Smooth muscle cell (in vitro differentiated cells): ENCODE results near the gene HSPBP1. TPM values are rescaled to one million over a fixed set of nuclear protein-coding genes. Genes with fewer than 3 reads are reported as not detected.

Experiments
- DNase-seq: peaks from one replicate; lab custom pipeline; 2025; ENCODE audit not compliant: unreplicated experiment; lab: John Stamatoyannopoulos, UW
- H2AFZ ChIP-seq: fragments of 200-600 bp; sonication (generic); 2 replicates; pipeline ENCODE4 v1.6.0; 2016; ENCODE audit warnings: antibody characterized with exemption, low read depth, mild to moderate bottlenecking
- H3F3A ChIP-seq: fragments of 200-600 bp; sonication (generic); 2 replicates; pipeline ENCODE4 v1.6.0; 2017; ENCODE audit warnings: antibody characterized with exemption, low read depth
- H3K27ac ChIP-seq: fragments of 200-600 bp; sonication (generic); 2 replicates; pipeline ENCODE4 v1.5.1; 2016; ENCODE audit warnings: low read depth, mild to moderate bottlenecking
- H3K27me3 ChIP-seq: fragments of 200-600 bp; sonication (generic); 2 replicates; pipeline ENCODE4 v1.6.1; 2016; ENCODE audit warnings: low read depth, mild to moderate bottlenecking
- H3K36me3 ChIP-seq: fragments of 200-600 bp; sonication (generic); 2 replicates; pipeline ENCODE4 v1.5.1; 2016; ENCODE audit warnings: low read depth
- H3K4me1 ChIP-seq: fragments of 200-600 bp; sonication (generic); 2 replicates; pipeline ENCODE4 v1.5.1; 2016; ENCODE audit warnings: low read depth
- H3K4me2 ChIP-seq: fragments of 200-600 bp; sonication (generic); 2 replicates; pipeline ENCODE4 v1.6.0; 2016; ENCODE audit warnings: mild to moderate bottlenecking
- H3K4me3 ChIP-seq: fragments of 200-600 bp; sonication (generic); 2 replicates; pipeline ENCODE4 v1.5.1; 2016; ENCODE audit warnings: mild to moderate bottlenecking
- H3K79me2 ChIP-seq: fragments of 200-600 bp; sonication (generic); 2 replicates; pipeline ENCODE4 v1.6.0; 2016; ENCODE audit warnings: low read depth, mild to moderate bottlenecking
- H3K9ac ChIP-seq: fragments of 200-600 bp; sonication (generic); 2 replicates; pipeline ENCODE4 v1.6.0; 2016; ENCODE audit warnings: low read depth
- H3K9me3 ChIP-seq: fragments of 200-600 bp; sonication (generic); replicated peaks from 2 replicates; pipeline ENCODE4 v1.5.1; 2016; ENCODE audit warnings: low read depth
- H4K20me1 ChIP-seq: fragments of 200-600 bp; sonication (generic); 2 replicates; pipeline ENCODE4 v1.6.0; 2016; ENCODE audit warnings: low read depth
- WGBS: methylation state at CpG from one replicate; pipeline ENCODE4 v1.1.7; 2016; ENCODE audit warnings: low lambda C conversion rate; 5-methylcytosine and 5-hydroxymethylcytosine counted together
- polyA plus RNA-seq: library from polyadenylated mRNA; unstranded; fragments of >200 nt; fragmentation: Nextera tagmentation; extraction: Ambion mirVana; gene quantifications from 2 replicates; pipeline ENCODE4 v1.2.1, GENCODE V29; 2016
- total RNA-seq: library from RNA; depleted of rRNA; stranded (reverse); fragments of >200 nt; gene quantifications from 2 replicates; pipeline ENCODE4 v1.2.3, GENCODE V29; 2014
- TF ChIP-seq, protein P1 (sequence below): fragments of 200-600 bp; sonication (generic); IDR thresholded peaks from 2 replicates; pipeline ENCODE4 v1.5.1; 2017; ENCODE audit warnings: borderline replicate concordance, mild to moderate bottlenecking, antibody characterized with exemption; ENCODE audit not compliant: insufficient read depth, poor library complexity, severe bottlenecking

The HSPBP1 gene
- total and polyA plus RNA-seq, 2 experiments from 2014 or later, result 21.5 to 80.0 TPM

- H3K27me3 ChIP-seq, result no peaks in the 10 kb centered on the region
- 87% methylated on average over 7 of the region's 7 CpGs for WGBS
- no peak overlapping the region for H3K27ac ChIP-seq
- DNase-seq, result no peak
- H3K79me2 ChIP-seq, result peaks cover 10% of the 10 kb centered on the region
- TF ChIP-seq, protein P1, sequence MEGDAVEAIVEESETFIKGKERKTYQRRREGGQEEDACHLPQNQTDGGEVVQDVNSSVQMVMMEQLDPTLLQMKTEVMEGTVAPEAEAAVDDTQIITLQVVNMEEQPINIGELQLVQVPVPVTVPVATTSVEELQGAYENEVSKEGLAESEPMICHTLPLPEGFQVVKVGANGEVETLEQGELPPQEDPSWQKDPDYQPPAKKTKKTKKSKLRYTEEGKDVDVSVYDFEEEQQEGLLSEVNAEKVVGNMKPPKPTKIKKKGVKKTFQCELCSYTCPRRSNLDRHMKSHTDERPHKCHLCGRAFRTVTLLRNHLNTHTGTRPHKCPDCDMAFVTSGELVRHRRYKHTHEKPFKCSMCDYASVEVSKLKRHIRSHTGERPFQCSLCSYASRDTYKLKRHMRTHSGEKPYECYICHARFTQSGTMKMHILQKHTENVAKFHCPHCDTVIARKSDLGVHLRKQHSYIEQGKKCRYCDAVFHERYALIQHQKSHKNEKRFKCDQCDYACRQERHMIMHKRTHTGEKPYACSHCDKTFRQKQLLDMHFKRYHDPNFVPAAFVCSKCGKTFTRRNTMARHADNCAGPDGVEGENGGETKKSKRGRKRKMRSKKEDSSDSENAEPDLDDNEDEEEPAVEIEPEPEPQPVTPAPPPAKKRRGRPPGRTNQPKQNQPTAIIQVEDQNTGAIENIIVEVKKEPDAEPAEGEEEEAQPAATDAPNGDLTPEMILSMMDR, result no peak
- no peaks in the 10 kb centered on the region for H3K9me3 ChIP-seq
- H2AFZ ChIP-seq, result no peak overlapping the region
- H3K36me3 ChIP-seq, result no peaks in the 10 kb centered on the region
- peaks cover 39% of the 10 kb centered on the region for H4K20me1 ChIP-seq
- no peak overlapping the region for H3K9ac ChIP-seq
- H3K4me1 ChIP-seq, result no peaks in the 10 kb centered on the region
- no peak overlapping the region for H3K4me2 ChIP-seq
- no peaks in the 10 kb centered on the region for H3F3A ChIP-seq
- no peak overlapping the region for H3K4me3 ChIP-seq
These were observed 37.4 kb downstream of the HSPBP1 start for GRCh38 chr19:55242517-55242916.

DNA sequence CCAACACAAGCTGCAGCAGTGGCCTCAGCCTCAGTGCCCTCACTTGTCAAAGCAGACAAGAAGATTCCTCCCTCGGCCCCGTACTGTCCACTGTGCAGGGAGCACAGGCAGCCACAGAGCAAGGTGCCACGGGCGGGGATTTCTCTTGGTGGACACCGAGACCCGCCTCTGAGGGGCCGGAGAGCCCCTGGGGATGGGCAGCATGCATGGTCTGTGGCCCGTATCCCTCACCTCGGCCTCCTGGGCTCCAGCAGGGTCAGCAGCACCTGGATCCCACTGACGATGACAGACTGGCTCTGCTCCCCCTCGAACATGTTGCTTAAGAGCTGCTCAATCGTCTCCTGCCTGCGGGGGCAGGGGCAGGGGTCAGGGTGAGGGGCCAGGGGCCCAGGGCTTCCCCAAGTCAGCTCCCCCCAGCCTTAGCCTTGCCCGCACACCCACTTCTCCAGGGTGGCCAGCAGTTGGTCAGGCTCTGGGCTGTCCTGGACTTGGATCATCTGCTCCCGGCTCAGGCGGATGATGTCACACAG, 37.9 kb downstream of the HSPBP1 start:
- no peaks in the 10 kb centered on the region for H3K27me3 ChIP-seq
- no peak overlapping the region for H3K4me2 ChIP-seq
- WGBS, result 95% methylated on average over 16 of the region's 16 CpGs
- peaks cover 33% of the 10 kb centered on the region for H4K20me1 ChIP-seq
- H3K27ac ChIP-seq, result no peak overlapping the region
- no peak overlapping the region for H2AFZ ChIP-seq
- no peaks in the 10 kb centered on the region for H3K4me1 ChIP-seq
- H3F3A ChIP-seq, result no peaks in the 10 kb centered on the region
- no peak overlapping the region for H3K4me3 ChIP-seq
- TF ChIP-seq, protein P1, result no peak
- H3K9me3 ChIP-seq, result no peaks in the 10 kb centered on the region
- H3K36me3 ChIP-seq, result no peaks in the 10 kb centered on the region
- H3K79me2 ChIP-seq, result peaks cover 10% of the 10 kb centered on the region
- H3K9ac ChIP-seq, result no peak overlapping the region
- no peak for DNase-seq

DNA sequence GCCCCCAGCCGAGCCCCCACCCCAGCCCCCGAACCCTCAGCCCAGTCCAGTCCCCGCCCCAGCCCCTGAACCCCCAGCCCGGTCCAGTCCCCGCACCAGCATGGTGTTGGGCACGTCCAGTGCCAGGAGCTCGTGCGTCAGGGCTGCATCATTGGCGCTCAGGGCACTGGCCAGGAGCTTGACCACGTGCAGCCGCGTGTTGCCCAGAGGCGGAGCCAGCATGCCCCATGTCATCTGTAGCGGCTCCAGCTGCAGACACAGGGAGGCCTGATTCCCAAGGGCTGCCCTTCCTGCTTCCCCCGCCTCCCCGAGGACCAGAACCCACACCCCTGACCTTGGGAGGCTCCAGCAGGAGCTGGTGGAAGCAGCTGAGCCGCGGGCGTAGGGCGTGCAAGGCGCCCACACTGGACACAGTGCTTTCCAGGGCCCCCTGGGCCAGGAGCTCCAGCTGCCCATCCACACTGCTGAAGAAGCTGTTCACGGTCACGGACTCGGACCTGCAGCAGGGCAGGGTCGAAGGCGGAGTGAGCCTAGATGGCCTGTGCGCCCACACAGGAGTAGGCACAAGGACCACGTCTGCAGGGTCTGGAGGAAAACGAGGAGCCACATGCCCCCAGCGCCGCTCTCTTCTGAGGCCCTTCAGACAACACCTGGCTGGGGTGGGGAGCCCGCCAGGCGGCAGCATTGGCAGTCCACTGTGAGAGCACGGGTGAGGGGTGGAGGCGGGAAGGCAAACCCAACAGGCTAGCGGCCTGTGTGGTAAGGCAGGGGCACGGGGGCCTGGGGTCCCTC, 38.6 kb downstream of the HSPBP1 start:
- Histone ChIP-seq H3K4me1 (no peaks in the 10 kb centered on the region), H4K20me1 (peaks cover 28% of the 10 kb centered on the region), H2AFZ (no peak overlapping the region), H3K36me3 (no peaks in the 10 kb centered on the region), H3K79me2 (peaks cover 5% of the 10 kb centered on the region), H3K27me3 (no peaks in the 10 kb centered on the region), H3K27ac (no peak overlapping the region), H3K4me2 (no peak overlapping the region), H3K9ac (no peak overlapping the region), H3K4me3 (no peak overlapping the region), H3K9me3 (no peaks in the 10 kb centered on the region), H3F3A (no peaks in the 10 kb centered on the region)
- TF ChIP-seq, protein P1, result no peak
- WGBS, result 98% methylated on average over 31 of the region's 37 CpGs
- no peak for DNase-seq

- H3K9ac ChIP-seq, result no peak overlapping the region
- WGBS, result 95% methylated on average over 6 of the region's 6 CpGs
- H3F3A ChIP-seq, result no peaks in the 10 kb centered on the region
- no peak overlapping the region for H3K4me3 ChIP-seq
- H3K27ac ChIP-seq, result no peak overlapping the region
- no peak overlapping the region for H3K4me2 ChIP-seq
- H3K27me3 ChIP-seq, result no peaks in the 10 kb centered on the region
- TF ChIP-seq, protein P1, result no peak
- H3K79me2 ChIP-seq, result no peaks in the 10 kb centered on the region
- H3K4me1 ChIP-seq, result no peaks in the 10 kb centered on the region
- no peaks in the 10 kb centered on the region for H3K36me3 ChIP-seq
- peaks cover 21% of the 10 kb centered on the region for H4K20me1 ChIP-seq
- no peaks in the 10 kb centered on the region for H3K9me3 ChIP-seq
- DNase-seq, result no peak
- no peak overlapping the region for H2AFZ ChIP-seq
These were observed 39.2 kb downstream of the HSPBP1 start for GRCh38 chr19:55240713-55241020.
